Activated T-cell treated with anti-CD3 and anti-CD28 coated beads for 48 hours (primary cell): Measurements from ENCODE around the gene KCNJ9.
"Not testable (repeated sequence)": the region's sequence is repeated elsewhere in the genome, so short reads cannot be mapped to it uniquely, and the experiment has no call there.

Source experiments
- DNase-seq: peaks from one replicate; pipeline ENCODE4 v3.0.0-alpha.2; 2020; ENCODE audit warnings: low read depth

Gene KCNJ9

GRCh38 chr1:160103658-160104408 is 22.5 kb downstream of the KCNJ9 start:
- DNase-seq, result no peak

GRCh38 chr1:160104486-160104885 is 23.1 kb downstream of the KCNJ9 start:
- no peak for DNase-seq

GRCh38 chr1:160105155-160105554 is 23.8 kb downstream of the KCNJ9 start:
- DNase-seq, result no peak

GRCh38 chr1:160107512-160107911 is 26.2 kb downstream of the KCNJ9 start:
- no peak for DNase-seq

GRCh38 chr1:160108888-160109662 is 27.7 kb downstream of the KCNJ9 start:
- no peak for DNase-seq

- no peak for DNase-seq
These were observed 28.3 kb downstream of the KCNJ9 start for GRCh38 chr1:160109686-160110085.

GRCh38 chr1:160111462-160111861 is 30.1 kb downstream of the KCNJ9 start:
- DNase-seq, result not testable (repeated sequence)

GRCh38 chr1:160112357-160112756 is 31.0 kb downstream of the KCNJ9 start:
- no peak for DNase-seq

GRCh38 chr1:160113407-160113806 is 32.1 kb downstream of the KCNJ9 start:
- no peak for DNase-seq

GRCh38 chr1:160114085-160114484 is 32.7 kb downstream of the KCNJ9 start:
- DNase-seq, result no peak

GRCh38 chr1:160115545-160116282 is 34.4 kb downstream of the KCNJ9 start, which contains the start of gene ATP1A2:
TSS of gene ATP1A2 (plus strand) at chr1:160115759. CDS start at chr1:160115862, 103 bp downstream.
- DNase-seq, result no peak

- DNase-seq, result no peak
These were observed 35.2 kb downstream of the KCNJ9 start for GRCh38 chr1:160116283-160117147.

- DNase-seq, result no peak
These were observed 36.0 kb downstream of the KCNJ9 start for GRCh38 chr1:160117300-160117699.

GRCh38 chr1:160117709-160118183 is 36.4 kb downstream of the KCNJ9 start:
- DNase-seq, result no peak

GRCh38 chr1:160118928-160119327 is 37.6 kb downstream of the KCNJ9 start:
- no peak for DNase-seq

- DNase-seq, result no peak
These were observed 39.5 kb downstream of the KCNJ9 start for GRCh38 chr1:160120797-160121196.

GRCh38 chr1:160121388-160121787 is 40.0 kb downstream of the KCNJ9 start:
- no peak for DNase-seq

- DNase-seq, result no peak
These were observed 41.7 kb downstream of the KCNJ9 start for GRCh38 chr1:160122978-160123495.

GRCh38 chr1:160123726-160124125 is 42.4 kb downstream of the KCNJ9 start:
- DNase-seq, result no peak

GRCh38 chr1:160124705-160125478 is 43.6 kb downstream of the KCNJ9 start:
- DNase-seq, result no peak
